SU-DHL-6 (cell line): ENCODE data around the gene ACBD3.

Experiments used
- H2AFZ ChIP-seq: fragments of 200-600 bp; sonication (generic); 2 replicates; pipeline ENCODE4 v1.6.1; 2014; ENCODE audit warnings: low read depth, mild to moderate bottlenecking, moderate library complexity, mixed read lengths, antibody characterized with exemption, low read length; ENCODE audit not compliant: severe bottlenecking
- H3F3A ChIP-seq: fragments of 200-600 bp; shearing (Covaris generic); 2 replicates; pipeline ENCODE4 v1.6.0; 2016; ENCODE audit warnings: antibody characterized with exemption, mild to moderate bottlenecking; ENCODE audit not compliant: insufficient read depth
- H3K27ac ChIP-seq: fragments of 200-600 bp; sonication (generic); 2 replicates; pipeline ENCODE4 v1.5.1; 2016; ENCODE audit warnings: low read depth, mild to moderate bottlenecking, low read length, moderate library complexity, mixed read lengths
- H3K27me3 ChIP-seq: fragments of 200-600 bp; sonication (generic), shearing (Covaris generic); 2 replicates; pipeline ENCODE4 v1.6.0; 2014; ENCODE audit warnings: mild to moderate bottlenecking, low read length
- H3K36me3 ChIP-seq: fragments of 200-600 bp; sonication (generic); 2 replicates; pipeline ENCODE4 v1.6.1; 2014; ENCODE audit warnings: mild to moderate bottlenecking, low read length, mixed read lengths
- H3K4me2 ChIP-seq: fragments of 300-600, 200-600 bp; shearing (Covaris generic), sonication (generic); 2 replicates; pipeline ENCODE4 v1.6.0; 2014; ENCODE audit warnings: low read length, low read depth, mild to moderate bottlenecking; ENCODE audit not compliant: poor library complexity, severe bottlenecking
- H3K4me3 ChIP-seq: fragments of 200-600 bp; sonication (generic); 2 replicates; pipeline ENCODE4 v1.5.1; 2014; ENCODE audit warnings: antibody characterized with exemption, low read length, mild to moderate bottlenecking, mixed read lengths; ENCODE audit not compliant: insufficient read depth, poor library complexity, severe bottlenecking
- H3K79me2 ChIP-seq: fragments of 200-600 bp; sonication (generic); 2 replicates; pipeline ENCODE4 v1.6.1; 2014; ENCODE audit warnings: mild to moderate bottlenecking, low read length, moderate library complexity; ENCODE audit not compliant: insufficient read depth
- H3K9ac ChIP-seq: fragments of 200-600 bp; sonication (generic); 2 replicates; pipeline ENCODE4 v1.7.0; 2014; ENCODE audit warnings: mild to moderate bottlenecking, low read length
- H3K9me2 ChIP-seq: fragments of 200-600 bp; sonication (generic); replicated peaks from 2 replicates; pipeline ENCODE4 v1.6.1; 2014; ENCODE audit warnings: low read length; ENCODE audit not compliant: insufficient read depth
- H3K9me3 ChIP-seq: fragments of 200-600 bp; sonication (generic); 2 replicates; pipeline ENCODE4 v1.6.1; 2014; ENCODE audit warnings: low read length, mixed read lengths; ENCODE audit not compliant: insufficient read depth
- H4K20me1 ChIP-seq: fragments of 200-600 bp; sonication (generic); 2 replicates; pipeline ENCODE4 v1.6.1; 2014; ENCODE audit warnings: low read depth, mild to moderate bottlenecking, antibody characterized with exemption, low read length, moderate library complexity, mixed read lengths
- EZH2phosphoT487 ChIP-seq: fragments of 200-600 bp; sonication (generic), shearing (Covaris generic); conservative IDR thresholded peaks from 2 replicates; pipeline ENCODE4 v1.6.1; 2018; ENCODE audit warnings: mild to moderate bottlenecking, antibody characterized with exemption, low read length, moderate library complexity, mixed read lengths
- TF ChIP-seq, protein P1 (sequence below): fragments of 200-600 bp; sonication (generic); IDR thresholded peaks from one replicate; pipeline ENCODE4 v1.5.1; 2017; ENCODE audit warnings: antibody characterized with exemption, mild to moderate bottlenecking, low read length, moderate library complexity; ENCODE audit not compliant: insufficient read depth, poor library complexity, severe bottlenecking

ACBD3 gene

DNA sequence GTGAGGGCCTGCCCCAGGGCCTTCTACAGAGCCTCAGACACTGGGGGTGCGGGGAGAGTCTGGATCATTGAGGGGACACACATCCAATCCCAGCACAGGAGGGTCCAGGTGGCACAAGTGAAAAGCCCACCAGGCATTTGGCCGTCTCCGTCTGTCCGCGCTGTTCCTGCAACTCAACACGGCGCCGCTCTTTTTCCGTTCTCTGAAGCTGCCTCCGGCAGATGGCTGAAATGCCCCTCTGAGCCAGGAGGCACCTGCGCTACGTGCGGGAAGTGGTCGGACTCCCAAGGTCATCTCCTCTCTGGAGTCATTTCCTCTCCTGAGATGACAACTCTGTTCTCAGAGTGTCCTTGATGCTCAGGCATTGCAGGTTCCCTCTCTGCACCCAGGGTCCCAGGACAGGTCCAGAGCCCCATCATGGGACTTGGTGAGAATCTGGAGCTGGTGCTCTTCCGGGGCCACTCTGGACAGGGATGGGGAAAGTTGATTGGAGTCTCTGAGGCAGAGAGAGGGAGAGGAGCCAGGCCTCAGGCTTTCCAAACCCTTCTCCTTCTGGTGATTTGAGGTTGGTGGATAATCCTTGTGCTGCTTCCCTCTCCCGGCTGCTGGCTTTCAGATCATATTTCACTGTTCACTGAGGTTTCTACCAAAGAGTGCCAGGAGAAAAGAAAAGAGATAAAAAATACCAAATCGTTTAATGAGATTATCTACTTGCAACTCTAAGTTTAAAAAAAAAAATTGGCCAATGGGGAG, 22.9 kb upstream of the ACBD3 start:
- Histone ChIP-seq H3K4me2 (no peak overlapping the region), H3K27me3 (no peaks in the 10 kb centered on the region), H3K27ac (no peak overlapping the region), H3K9me2 (no peaks in the 10 kb centered on the region), H2AFZ (no peak overlapping the region), H4K20me1 (no peaks in the 10 kb centered on the region), H3K9ac (no peak overlapping the region), H3K9me3 (no peaks in the 10 kb centered on the region), H3F3A (no peaks in the 10 kb centered on the region), H3K79me2 (no peaks in the 10 kb centered on the region), H3K36me3 (no peaks in the 10 kb centered on the region), H3K4me3 (no peak overlapping the region)
- TF ChIP-seq EZH2phosphoT487 = no peak
- TF ChIP-seq, protein P1, sequence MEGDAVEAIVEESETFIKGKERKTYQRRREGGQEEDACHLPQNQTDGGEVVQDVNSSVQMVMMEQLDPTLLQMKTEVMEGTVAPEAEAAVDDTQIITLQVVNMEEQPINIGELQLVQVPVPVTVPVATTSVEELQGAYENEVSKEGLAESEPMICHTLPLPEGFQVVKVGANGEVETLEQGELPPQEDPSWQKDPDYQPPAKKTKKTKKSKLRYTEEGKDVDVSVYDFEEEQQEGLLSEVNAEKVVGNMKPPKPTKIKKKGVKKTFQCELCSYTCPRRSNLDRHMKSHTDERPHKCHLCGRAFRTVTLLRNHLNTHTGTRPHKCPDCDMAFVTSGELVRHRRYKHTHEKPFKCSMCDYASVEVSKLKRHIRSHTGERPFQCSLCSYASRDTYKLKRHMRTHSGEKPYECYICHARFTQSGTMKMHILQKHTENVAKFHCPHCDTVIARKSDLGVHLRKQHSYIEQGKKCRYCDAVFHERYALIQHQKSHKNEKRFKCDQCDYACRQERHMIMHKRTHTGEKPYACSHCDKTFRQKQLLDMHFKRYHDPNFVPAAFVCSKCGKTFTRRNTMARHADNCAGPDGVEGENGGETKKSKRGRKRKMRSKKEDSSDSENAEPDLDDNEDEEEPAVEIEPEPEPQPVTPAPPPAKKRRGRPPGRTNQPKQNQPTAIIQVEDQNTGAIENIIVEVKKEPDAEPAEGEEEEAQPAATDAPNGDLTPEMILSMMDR = no peak

DNA sequence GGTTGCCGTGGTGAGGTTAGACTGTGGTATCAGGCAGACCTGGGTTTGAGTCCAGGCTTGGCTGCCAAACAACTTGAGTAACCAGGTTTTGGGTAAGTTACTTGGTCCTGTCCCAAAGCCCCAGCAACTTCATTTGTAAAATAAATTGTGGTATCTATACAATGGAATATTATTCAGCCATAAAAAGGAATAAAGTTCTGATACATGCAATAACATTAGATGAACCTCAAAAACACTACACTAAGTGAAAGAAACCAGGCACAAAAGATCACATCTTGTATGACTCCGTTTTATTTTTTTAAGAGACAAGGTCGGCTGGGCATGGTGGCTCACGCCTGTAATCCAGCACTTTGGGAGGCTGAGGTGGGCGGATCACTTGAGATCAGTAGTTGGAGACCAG, 20.5 kb upstream of the ACBD3 start:
- Histone ChIP-seq H3K79me2 (no peaks in the 10 kb centered on the region), H3F3A (no peaks in the 10 kb centered on the region), H2AFZ (no peak overlapping the region), H3K36me3 (no peaks in the 10 kb centered on the region), H3K4me2 (no peak overlapping the region), H3K4me3 (no peak overlapping the region), H4K20me1 (no peaks in the 10 kb centered on the region), H3K27ac (no peak overlapping the region), H3K9ac (no peak overlapping the region), H3K9me2 (no peaks in the 10 kb centered on the region), H3K27me3 (no peaks in the 10 kb centered on the region), H3K9me3 (no peaks in the 10 kb centered on the region)
- no peak for TF ChIP-seq EZH2phosphoT487
- TF ChIP-seq, protein P1 = no peak

DNA sequence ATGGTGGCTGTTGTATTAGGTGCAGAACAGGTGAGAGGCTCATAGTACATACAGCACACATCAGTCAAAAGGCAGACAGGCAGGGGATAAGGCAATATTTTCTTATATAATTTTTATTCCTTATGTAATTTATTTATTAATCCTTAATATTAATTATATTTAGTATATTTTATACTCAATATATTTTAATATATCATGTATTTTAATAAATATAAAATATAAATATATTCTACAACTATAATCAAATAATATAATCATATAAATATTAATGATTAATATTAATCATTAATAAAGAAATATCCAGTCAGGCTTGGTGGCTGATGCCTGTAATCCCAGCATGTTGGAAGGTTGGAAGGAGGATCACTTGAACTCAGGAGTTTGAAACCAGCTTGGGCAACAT, 17.7 kb upstream of the ACBD3 start:
- Histone ChIP-seq H3K27ac (no peak overlapping the region), H3K79me2 (no peaks in the 10 kb centered on the region), H3K4me2 (no peak overlapping the region), H3K9me3 (no peaks in the 10 kb centered on the region), H3K4me3 (no peak overlapping the region), H3K9ac (no peak overlapping the region), H4K20me1 (no peaks in the 10 kb centered on the region), H3K9me2 (no peaks in the 10 kb centered on the region), H3K36me3 (no peaks in the 10 kb centered on the region), H2AFZ (no peak overlapping the region), H3F3A (no peaks in the 10 kb centered on the region), H3K27me3 (no peaks in the 10 kb centered on the region)
- no peak for TF ChIP-seq EZH2phosphoT487
- TF ChIP-seq, protein P1 = no peak
